Psoas muscle (tissue), 8 donors: Measurements from ENCODE around the gene WDHD1. TPM values are rescaled to one million over a fixed set of nuclear protein-coding genes. Genes with fewer than 3 reads are reported as not detected.

ENCODE experiments used
- ATAC-seq, 4 donors: fragments of 200-7000 bp; cut with Tn5 transposase; one replicate each; pipeline ENCODE4 v1.9.1; 2020; ENCODE audit warnings: moderate library complexity in 3 of 4, mild to moderate bottlenecking in 2 of 4
- DNase-seq, 2 donors: peaks; one replicate each; pipeline ENCODE4 v3.0.0-alpha.2; 2020
- H3K27ac ChIP-seq: fragments of 200-600 bp; one replicate; pipeline ENCODE4 v1.8.0; 2022
- H3K27me3 ChIP-seq, 3 donors: fragments of 200-600 bp in 1 of 3; one replicate each; pipeline versions ENCODE4 v1.6.1 to v1.8.0; 2013 to 2022; ENCODE audit warnings: low read length in 2 of 3, mild to moderate bottlenecking in 2 of 3, moderate library complexity in 1 of 3; ENCODE audit not compliant: insufficient read depth in 3 of 3
- H3K36me3 ChIP-seq, 2 donors: fragments of 200-600 bp in 1 of 2; one replicate each; pipeline versions ENCODE4 v1.6.1 to v1.8.0; 2013 to 2022; ENCODE audit warnings: low read depth in 1 of 2, mild to moderate bottlenecking in 1 of 2, moderate library complexity in 1 of 2; ENCODE audit not compliant: insufficient read depth in 1 of 2
- H3K4me1 ChIP-seq: fragments of 200-600 bp; one replicate; pipeline ENCODE4 v1.8.0; 2022
- H3K4me3 ChIP-seq: fragments of 200-600 bp; one replicate; pipeline ENCODE4 v1.8.0; 2022; ENCODE audit warnings: mild to moderate bottlenecking
- H3K9me3 ChIP-seq: fragments of 200-600 bp; one replicate; pipeline ENCODE4 v1.8.0; 2022
- WGBS, 3 donors: extraction: QIAGEN DNeasy Blood & Tissue Kit; methylation state at CpG; one replicate each; pipeline versions ENCODE4 v1.1.6 to v1.1.7; 2013; 5-methylcytosine and 5-hydroxymethylcytosine counted together
- intact Hi-C, 2 donors: fragments of 100-400 bp; cut with DNase I; formaldehyde crosslinking; loops; one replicate each; pipeline versions ENCODE4 v1.11.0 to v1.14.2; 2022
- polyA plus RNA-seq, 3 donors: library from polyadenylated mRNA; stranded (reverse); fragments of 200-250 nt; gene quantifications; one replicate each; pipeline ENCODE4 v1.2.3, GENCODE V29; 2013
- total RNA-seq, 4 donors: library from RNA; stranded (reverse); fragmentation: NEBNext Ultra II Directional in 2 of 4; extraction: Animal tissue kit (Norgen Biotek cat#: 25700) in 2 of 4; gene quantifications; one replicate each; pipeline versions ENCODE4 v1.2.1 to v1.2.4, GENCODE V29; 2021 to 2023
- TF ChIP-seq, protein P1 (sequence below): fragments of 200-600 bp; IDR thresholded peaks from one replicate; pipeline ENCODE4 v1.8.0; 2022; ENCODE audit warnings: antibody characterized with exemption
- donor health status: healthy with polysubstance abuse.
- donor health status: DM: no; HTN: no; CAD: no; lungs with moderate emphysema.
- donor health status: Bipolar disorder and iron deficiency.
- donor health status: healthy.
- donor health status: DM: yes; HTN: yes; CAD: no.
- donor health status: DM: no; HTN: no; CAD: no.
- donor health status: DM: no; HTN: no; CAD: no.
- donor health status: DM: yes; HTN: yes; CAD: no.

The WDHD1 gene
- total and polyA plus RNA-seq, 7 donors: 0.55 to 2.0 (median 0.95) TPM

- Histone ChIP-seq H3K9me3 (no peaks in the 10 kb centered on the region), H3K27ac (no peak overlapping the region), H3K4me1 (no peaks in the 10 kb centered on the region), H3K27me3 (no peaks in the 10 kb centered on the region), H3K36me3 (no peaks in the 10 kb centered on the region), H3K4me3 (no peak overlapping the region)
- 94 to 98% (median 97%) methylated on average over 3 of the region's 3 CpGs for WGBS, 3 donors
- no peak for ATAC-seq
- intact Hi-C loops: no loop called here
- DNase-seq: no peak
- TF ChIP-seq, protein P1, sequence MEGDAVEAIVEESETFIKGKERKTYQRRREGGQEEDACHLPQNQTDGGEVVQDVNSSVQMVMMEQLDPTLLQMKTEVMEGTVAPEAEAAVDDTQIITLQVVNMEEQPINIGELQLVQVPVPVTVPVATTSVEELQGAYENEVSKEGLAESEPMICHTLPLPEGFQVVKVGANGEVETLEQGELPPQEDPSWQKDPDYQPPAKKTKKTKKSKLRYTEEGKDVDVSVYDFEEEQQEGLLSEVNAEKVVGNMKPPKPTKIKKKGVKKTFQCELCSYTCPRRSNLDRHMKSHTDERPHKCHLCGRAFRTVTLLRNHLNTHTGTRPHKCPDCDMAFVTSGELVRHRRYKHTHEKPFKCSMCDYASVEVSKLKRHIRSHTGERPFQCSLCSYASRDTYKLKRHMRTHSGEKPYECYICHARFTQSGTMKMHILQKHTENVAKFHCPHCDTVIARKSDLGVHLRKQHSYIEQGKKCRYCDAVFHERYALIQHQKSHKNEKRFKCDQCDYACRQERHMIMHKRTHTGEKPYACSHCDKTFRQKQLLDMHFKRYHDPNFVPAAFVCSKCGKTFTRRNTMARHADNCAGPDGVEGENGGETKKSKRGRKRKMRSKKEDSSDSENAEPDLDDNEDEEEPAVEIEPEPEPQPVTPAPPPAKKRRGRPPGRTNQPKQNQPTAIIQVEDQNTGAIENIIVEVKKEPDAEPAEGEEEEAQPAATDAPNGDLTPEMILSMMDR: no peak
Measured at GRCh38 chr14:54947230-54947629, 79.7 kb downstream of the WDHD1 start.

DNA sequence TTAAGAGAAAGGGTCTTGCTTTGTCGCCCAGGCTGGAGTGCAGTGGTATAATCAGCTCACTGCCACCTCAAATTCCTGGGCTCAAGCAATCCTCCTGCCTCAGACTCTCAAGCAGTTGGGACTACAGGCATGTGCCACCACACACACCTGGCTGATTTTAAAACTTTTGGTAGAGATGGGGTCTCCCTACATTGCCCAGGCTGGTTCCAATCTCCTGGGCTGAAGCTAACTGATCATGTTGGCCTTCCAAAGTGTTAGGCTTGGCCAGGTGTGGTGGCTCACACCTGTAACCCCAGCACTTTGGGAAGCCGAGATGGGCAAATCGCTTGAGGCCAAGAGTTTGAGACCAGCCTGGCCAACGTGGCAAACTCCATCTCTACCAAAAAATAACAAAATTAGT is 80.4 kb downstream of the WDHD1 start:
- H3K27ac ChIP-seq: no peak overlapping the region
- DNase-seq: no peak
- H3K4me3 ChIP-seq: no peak overlapping the region
- WGBS, 3 donors: 97 to 99% (median 97%) methylated on average over 4 of the region's 4 CpGs
- no peaks in the 10 kb centered on the region for H3K27me3 ChIP-seq
- TF ChIP-seq, protein P1: no peak
- H3K36me3 ChIP-seq: no peaks in the 10 kb centered on the region
- H3K4me1 ChIP-seq: no peaks in the 10 kb centered on the region
- no peaks in the 10 kb centered on the region for H3K9me3 ChIP-seq
- intact Hi-C loops: no loop called here
- ATAC-seq: no peak

- WGBS, 3 donors: 90 to 92% (median 92%) methylated on average over 9 of the region's 9 CpGs
- no peaks in the 10 kb centered on the region for H3K36me3 ChIP-seq
- no peaks in the 10 kb centered on the region for H3K9me3 ChIP-seq
- TF ChIP-seq, protein P1: no peak
- intact Hi-C loops: no loop called here
- no peak overlapping the region for H3K4me3 ChIP-seq
- no peak for DNase-seq
- H3K27me3 ChIP-seq: no peaks in the 10 kb centered on the region
- ATAC-seq: no peak
- no peaks in the 10 kb centered on the region for H3K4me1 ChIP-seq
- no peak overlapping the region for H3K27ac ChIP-seq
Measured at GRCh38 chr14:54944737-54945391, 82.0 kb downstream of the WDHD1 start.

DNA sequence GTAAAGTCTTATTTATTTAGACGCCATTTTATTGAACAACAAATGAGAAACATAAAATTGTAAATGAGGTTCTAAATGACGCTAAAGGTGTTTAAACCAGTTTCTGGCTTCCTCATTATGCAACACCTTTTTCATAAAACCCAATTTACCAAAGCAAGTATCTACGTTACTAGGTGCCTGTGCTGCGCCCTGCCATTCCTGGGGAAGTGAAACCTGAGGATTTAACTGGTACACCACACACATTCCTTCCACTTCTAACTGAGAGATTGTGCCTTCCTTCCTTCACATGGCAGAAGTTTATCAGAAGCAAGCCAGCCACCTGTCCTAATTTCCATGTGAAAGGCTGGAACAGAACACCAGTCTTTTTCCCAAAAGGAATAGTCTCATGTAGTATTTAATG is 84.0 kb downstream of the WDHD1 start:
- no peak for ATAC-seq
- intact Hi-C loops: no loop called here
- no peak overlapping the region for H3K4me3 ChIP-seq
- H3K9me3 ChIP-seq: no peaks in the 10 kb centered on the region
- 89 to 96% (median 91%) methylated on average over 4 of the region's 4 CpGs for WGBS, 3 donors
- TF ChIP-seq, protein P1: no peak
- H3K27me3 ChIP-seq: no peaks in the 10 kb centered on the region
- H3K4me1 ChIP-seq: no peaks in the 10 kb centered on the region
- DNase-seq: no peak
- H3K27ac ChIP-seq: no peak overlapping the region
- no peaks in the 10 kb centered on the region for H3K36me3 ChIP-seq

GRCh38 chr14:54936816-54937215 is 90.1 kb downstream of the WDHD1 start:
- WGBS, 3 donors: 94 to 99% (median 98%) methylated on average over 1 of the region's 1 CpG
- Histone ChIP-seq H3K9me3 (no peaks in the 10 kb centered on the region), H3K36me3 (no peaks in the 10 kb centered on the region), H3K27me3 (no peaks in the 10 kb centered on the region), H3K27ac (no peak overlapping the region), H3K4me3 (no peak overlapping the region), H3K4me1 (no peaks in the 10 kb centered on the region)
- TF ChIP-seq, protein P1: no peak
- no peak for DNase-seq
- ATAC-seq: no peak
- intact Hi-C loops: no loop called here
